Brain microvascular endothelial cell (primary cell): ENCODE measurements around the gene CD226.
"Not testable (repeated sequence)": the region's sequence is repeated elsewhere in the genome, so short reads cannot be mapped to it uniquely, and the experiment has no call there.

Experiments used
- DNase-seq: peaks from one replicate; pipeline ENCODE4 v3.0.0-alpha.2; 2020
- H3K27ac ChIP-seq: fragments of 250-450 bp; sonication (Bioruptor Pico); 2 replicates; pipeline ENCODE4 v1.5.1; 2020; ENCODE audit warnings: mild to moderate bottlenecking, moderate library complexity
- H3K27me3 ChIP-seq: fragments of 250-450 bp; sonication (Bioruptor Pico); replicated peaks from 2 replicates; pipeline ENCODE4 v1.5.1; 2020; ENCODE audit warnings: mild to moderate bottlenecking
- H3K36me3 ChIP-seq: fragments of 250-450 bp; sonication (Bioruptor Pico); replicated peaks from 2 replicates; pipeline ENCODE4 v1.5.1; 2020; ENCODE audit warnings: mild to moderate bottlenecking
- H3K4me3 ChIP-seq: 2 replicates; pipeline ENCODE4 v1.5.1; 2011; ENCODE audit warnings: low read depth, mild to moderate bottlenecking, control low read depth, low read length, moderate library complexity
- CTCF ChIP-seq: IDR thresholded peaks from 2 replicates; pipeline ENCODE4 v1.5.1; 2011; ENCODE audit warnings: low read depth, mild to moderate bottlenecking, moderate library complexity, low read length, control low read depth, inconsistent platforms; ENCODE audit errors: missing control alignments
- in situ Hi-C: cut with HindIII; loops from 2 replicates; pipeline ENCODE4 v1.10.0; 2017; ENCODE audit warnings: low sequenced_read_pairs, low pct_ligation_motif_present

Gene CD226

GRCh38 chr18:69866212-69866611, 81.5 kb downstream of the CD226 start:
- no peak for DNase-seq
- no peak overlapping the region for H3K4me3 ChIP-seq
- H3K36me3 ChIP-seq: no peaks in the 10 kb centered on the region
- in situ Hi-C loops: no loop called here
- TF ChIP-seq CTCF: no peak
- no peaks in the 10 kb centered on the region for H3K27me3 ChIP-seq
- no peak overlapping the region for H3K27ac ChIP-seq

GRCh38 chr18:69865776-69866175, 81.9 kb downstream of the CD226 start:
- no peaks in the 10 kb centered on the region for H3K27me3 ChIP-seq
- H3K36me3 ChIP-seq: no peaks in the 10 kb centered on the region
- H3K27ac ChIP-seq: no peak overlapping the region
- no peak overlapping the region for H3K4me3 ChIP-seq
- TF ChIP-seq CTCF: no peak
- DNase-seq: no peak
- in situ Hi-C loops: no loop called here

- H3K27me3 ChIP-seq, DNase-seq, H3K4me3 ChIP-seq, H3K27ac ChIP-seq, H3K36me3 ChIP-seq, in situ Hi-C loops: not testable (repeated sequence)
Measured at GRCh38 chr18:69864802-69865201, 82.9 kb downstream of the CD226 start.

GRCh38 chr18:69858897-69859296, 88.8 kb downstream of the CD226 start:
- in situ Hi-C loops: no loop called here
- H3K27ac ChIP-seq: no peak overlapping the region
- H3K36me3 ChIP-seq: no peaks in the 10 kb centered on the region
- TF ChIP-seq CTCF: no peak
- DNase-seq: no peak
- no peaks in the 10 kb centered on the region for H3K27me3 ChIP-seq
- no peak overlapping the region for H3K4me3 ChIP-seq

- TF ChIP-seq CTCF: no peak
- Histone ChIP-seq H3K36me3 (no peaks in the 10 kb centered on the region), H3K4me3 (no peak overlapping the region), H3K27ac (no peak overlapping the region), H3K27me3 (no peaks in the 10 kb centered on the region)
- no peak for DNase-seq
- in situ Hi-C loops: no loop called here
Measured at GRCh38 chr18:69854455-69854854, 93.2 kb downstream of the CD226 start.

GRCh38 chr18:69853051-69853450, 94.6 kb downstream of the CD226 start:
- DNase-seq: no peak
- Histone ChIP-seq H3K27ac (no peak overlapping the region), H3K36me3 (no peaks in the 10 kb centered on the region), H3K27me3 (no peaks in the 10 kb centered on the region), H3K4me3 (no peak overlapping the region)
- in situ Hi-C loops: no loop called here
- TF ChIP-seq CTCF: no peak
